GM12872 (cell line): ENCODE results near the gene APBA2.
A peak's percentile ranks its signal among the peaks of the same experiment; 100 is the strongest.

Source experiments
- TF ChIP-seq, protein P1 (sequence below): IDR thresholded peaks from 3 replicates; pipeline ENCODE4 v1.5.1; 2011; ENCODE audit warnings: low read depth, mild to moderate bottlenecking, low read length, moderate library complexity; ENCODE audit not compliant: insufficient read depth

Gene APBA2

DNA sequence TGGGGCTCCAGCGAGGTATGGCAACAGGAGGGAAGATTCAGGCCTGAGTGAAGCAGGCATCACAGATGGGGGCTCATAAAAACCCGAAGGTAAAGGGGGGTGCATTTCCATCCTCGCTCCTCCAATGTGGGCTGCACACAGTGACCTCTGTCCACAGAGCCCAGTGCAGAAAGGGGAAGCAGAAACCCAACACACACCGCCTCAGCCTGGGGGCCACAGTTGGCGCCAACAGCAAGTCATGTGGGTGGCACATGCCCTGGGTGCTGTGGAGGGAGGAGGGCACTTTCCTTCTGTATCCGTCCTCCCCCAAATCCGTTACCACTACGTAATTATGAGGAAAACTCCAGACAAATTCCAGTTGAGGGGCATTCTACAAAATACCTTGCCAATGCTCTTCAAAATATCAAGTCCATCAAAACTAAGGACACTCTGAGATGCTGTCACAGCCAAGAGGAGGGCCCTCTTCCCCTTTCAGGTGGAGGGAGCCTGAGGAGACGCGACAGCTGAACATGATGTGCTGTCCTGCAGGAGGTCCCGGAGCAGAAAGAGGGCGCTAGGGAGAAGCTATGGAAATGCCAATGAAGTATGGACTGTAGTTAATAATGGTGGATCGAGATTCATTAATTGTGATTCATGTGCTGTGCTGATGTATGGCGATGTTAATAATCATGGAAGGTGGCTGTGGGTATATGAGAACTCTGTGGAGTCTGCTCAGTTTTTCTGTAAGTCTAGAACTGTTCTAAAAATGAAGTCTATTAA, 16.4 kb downstream of the APBA2 start:
- TF ChIP-seq, protein P1, sequence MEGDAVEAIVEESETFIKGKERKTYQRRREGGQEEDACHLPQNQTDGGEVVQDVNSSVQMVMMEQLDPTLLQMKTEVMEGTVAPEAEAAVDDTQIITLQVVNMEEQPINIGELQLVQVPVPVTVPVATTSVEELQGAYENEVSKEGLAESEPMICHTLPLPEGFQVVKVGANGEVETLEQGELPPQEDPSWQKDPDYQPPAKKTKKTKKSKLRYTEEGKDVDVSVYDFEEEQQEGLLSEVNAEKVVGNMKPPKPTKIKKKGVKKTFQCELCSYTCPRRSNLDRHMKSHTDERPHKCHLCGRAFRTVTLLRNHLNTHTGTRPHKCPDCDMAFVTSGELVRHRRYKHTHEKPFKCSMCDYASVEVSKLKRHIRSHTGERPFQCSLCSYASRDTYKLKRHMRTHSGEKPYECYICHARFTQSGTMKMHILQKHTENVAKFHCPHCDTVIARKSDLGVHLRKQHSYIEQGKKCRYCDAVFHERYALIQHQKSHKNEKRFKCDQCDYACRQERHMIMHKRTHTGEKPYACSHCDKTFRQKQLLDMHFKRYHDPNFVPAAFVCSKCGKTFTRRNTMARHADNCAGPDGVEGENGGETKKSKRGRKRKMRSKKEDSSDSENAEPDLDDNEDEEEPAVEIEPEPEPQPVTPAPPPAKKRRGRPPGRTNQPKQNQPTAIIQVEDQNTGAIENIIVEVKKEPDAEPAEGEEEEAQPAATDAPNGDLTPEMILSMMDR = 0 out of 3 replicates have a peak, but pooled peaks have one; percentile 7

DNA sequence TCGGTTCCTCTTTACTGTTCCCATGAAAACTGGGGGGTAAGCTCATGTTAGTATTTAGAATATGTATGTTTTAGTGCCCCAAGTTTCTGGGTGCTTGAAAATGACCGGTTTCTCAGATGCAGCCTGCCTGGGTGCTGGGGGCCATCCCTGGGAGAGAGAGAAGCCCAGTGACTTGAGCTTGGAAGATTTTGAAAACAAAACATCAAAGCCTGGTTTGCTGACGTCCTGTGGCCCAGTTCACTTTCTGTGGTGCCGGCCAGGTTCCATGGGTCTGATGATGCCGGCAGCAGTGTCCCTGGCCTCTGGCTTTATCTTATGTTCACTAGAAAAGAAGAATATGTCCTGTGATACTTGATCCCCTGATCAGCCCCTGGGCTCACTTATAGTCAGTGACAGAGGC, 17.1 kb downstream of the APBA2 start:
- TF ChIP-seq, protein P1 = no peak

DNA sequence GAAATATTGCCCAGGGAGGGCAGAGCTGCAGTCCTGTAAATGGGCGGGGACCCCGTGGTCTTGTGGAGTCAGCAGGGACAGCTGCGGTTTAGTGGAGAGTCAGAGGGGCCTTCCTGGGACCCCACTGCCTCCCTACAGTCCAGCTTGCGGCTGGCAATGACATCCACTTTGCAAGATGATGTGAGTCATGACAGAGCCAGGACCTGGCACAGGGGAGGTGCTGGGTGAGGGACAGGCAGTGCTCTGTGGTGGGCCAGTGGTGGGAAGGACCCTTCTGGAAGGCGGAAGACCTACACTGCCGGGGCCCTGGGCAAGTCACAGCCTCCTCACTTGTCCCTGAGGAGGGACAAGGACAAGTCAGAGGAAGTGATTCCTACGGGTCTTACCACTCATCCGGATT, 17.8 kb downstream of the APBA2 start:
- TF ChIP-seq, protein P1 = no peak

DNA sequence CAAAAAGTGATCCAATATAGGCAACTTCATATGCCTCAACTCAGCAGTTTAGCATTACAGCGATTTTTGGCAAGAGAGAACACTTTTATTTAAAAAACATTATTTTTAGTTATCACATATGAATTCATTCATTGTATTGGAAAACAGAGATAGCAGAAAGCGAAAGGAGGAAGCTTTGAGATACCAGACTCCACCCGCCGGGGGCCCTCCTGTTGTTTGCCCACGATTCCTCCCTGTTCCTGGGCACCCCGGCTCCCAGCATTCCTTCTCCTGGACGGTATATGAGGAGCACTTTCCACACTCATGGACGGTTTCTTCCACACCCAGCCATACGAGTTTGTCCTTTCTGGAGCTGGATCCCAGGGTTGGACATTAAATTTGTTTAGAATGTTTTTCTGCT, 18.2 kb downstream of the APBA2 start:
- TF ChIP-seq, protein P1 = no peak

DNA sequence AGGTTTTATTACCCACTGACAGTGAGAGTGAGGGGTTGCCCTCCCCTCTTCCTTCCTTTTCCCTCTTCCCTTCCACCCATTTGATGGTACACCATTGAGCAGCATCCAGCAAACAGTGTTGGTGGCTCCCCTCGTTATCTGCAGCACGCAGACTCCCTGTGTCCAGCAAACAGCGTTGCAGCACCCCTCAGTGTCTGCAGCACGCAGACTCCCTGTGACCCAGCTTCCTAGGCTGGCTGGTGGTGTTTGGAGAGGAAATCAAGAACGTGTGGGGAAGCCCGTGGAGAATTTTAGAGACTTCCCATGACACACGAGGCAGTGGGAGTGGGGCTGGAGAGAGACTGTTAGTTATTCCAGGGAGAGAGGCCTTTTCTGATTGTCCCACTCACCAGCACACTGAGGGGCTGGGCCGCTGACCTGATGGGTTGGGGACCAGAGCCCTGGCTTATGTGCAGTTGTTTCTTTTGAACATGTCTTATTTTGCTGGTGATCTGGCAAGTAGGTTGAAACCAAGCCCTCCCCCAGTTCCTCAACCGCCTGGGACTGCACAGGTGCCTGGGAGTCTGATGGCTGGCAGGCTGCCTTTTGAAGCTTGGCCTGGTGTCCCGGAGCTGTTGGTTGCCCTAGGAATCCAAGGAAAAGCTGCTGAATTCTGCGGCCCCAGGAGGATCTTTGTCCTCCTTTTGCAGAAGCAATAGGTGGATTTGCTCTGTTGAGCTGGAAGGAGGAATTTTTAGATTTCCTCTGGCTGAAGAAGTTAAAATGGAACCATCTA, 19.0 kb downstream of the APBA2 start:
- TF ChIP-seq, protein P1 = no peak

DNA sequence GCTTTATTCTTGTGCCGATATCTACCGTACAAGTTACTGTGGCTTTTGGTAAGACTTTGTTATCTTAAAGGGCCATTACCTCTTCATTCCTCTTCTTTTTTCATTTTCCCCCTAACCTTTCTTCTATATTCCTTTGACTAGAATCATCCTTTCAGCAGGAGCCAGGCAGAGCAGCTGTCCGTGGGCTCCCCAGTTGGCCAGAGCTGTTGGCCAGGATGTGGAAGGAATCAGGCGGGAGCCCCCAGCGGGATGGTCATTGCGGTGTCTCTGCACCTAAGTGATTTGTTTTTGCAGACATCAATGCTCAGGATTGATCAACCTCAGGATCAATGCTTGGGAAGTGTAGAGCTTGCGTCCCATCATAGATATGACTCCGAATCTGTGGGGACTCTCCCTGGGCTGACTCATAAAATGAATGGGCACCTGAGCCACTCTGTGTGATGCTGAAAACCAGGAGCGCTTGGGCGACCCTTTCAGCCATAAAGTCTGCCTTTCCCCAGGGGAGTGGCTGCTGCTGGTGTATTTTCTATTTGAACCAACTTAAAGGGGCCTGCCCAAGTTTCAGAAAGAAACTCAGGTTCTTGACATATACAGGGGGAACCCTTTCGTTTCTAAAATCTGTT, 21.7 kb downstream of the APBA2 start:
- TF ChIP-seq, protein P1 = no peak

DNA sequence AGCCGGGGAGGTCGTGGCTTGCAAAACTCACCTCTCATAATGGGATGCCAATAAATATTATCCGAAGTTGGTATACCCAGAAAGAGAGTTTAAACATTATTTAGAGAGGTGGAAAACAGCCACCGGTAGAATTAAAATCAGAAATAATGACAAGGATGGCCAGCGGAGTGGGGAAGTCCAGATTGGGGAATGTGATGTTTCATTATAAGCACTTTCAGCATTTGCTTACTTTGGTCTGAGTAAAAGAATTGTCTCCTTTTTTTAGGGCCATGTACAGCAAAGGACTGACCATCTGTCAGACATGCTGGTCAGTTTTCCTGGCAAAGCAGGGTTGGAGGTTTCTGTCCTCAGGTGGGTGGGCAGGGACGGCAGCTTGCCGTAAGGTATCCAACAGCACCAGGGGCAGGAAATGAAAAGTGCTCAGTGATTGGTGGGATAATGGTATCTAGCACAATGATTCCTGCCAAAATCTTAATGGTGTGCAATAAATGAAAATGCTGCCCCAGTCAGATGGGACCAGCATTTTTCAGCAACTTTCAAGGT, 24.3 kb downstream of the APBA2 start:
- TF ChIP-seq, protein P1 = no peak
